Measurements from ENCODE around the gene MYBBP1A.
A peak's percentile ranks its signal among the peaks of the same experiment; 100 is the strongest.

Gene MYBBP1A

DNA sequence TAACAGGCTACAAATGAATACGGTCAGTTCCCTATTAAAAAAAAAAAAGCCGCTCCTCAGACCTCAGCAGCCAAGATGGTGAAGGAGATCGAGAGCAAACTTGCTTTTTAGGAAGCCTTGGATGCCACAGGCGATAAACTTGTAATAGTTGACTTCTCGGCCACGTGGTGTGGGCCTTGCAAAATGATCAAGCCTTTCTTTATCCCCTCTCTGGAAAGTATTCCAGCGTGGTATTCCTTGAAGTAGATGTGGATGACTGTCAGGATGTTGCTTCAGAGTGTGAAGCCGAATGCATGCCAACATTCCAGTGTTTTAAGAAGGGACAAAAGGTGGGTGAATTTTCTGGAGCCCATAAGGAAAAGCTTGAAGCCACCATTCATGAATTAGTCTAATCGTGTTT, 16.9 kb upstream of the MYBBP1A start:
- DNase-seq (ENCODE audit: low spot score), result no peak

GRCh38 chr17:4569591-4569990, 14.4 kb upstream of the MYBBP1A start:
- DNase-seq (ENCODE audit: low spot score), result no peak

DNA sequence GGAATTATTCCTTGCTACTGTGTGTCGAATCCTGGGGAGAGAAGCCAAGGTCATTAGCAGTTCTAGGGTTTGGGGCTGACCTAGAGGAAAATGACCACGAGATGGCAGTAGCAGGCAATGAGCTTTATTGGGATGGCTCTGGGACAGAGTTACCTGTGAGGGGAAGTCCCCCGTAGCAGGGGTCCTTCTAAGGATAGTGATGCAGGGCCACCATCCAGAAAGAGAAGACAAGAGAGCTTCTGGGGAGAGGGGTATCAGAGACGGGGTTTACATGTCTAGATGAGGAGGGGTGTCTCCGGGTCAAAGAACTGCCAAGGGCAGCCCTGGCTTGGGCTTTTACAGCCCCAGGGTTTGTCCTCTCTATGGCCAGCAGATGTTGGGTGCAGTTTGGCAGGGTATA, 11.6 kb upstream of the MYBBP1A start:
- DNase-seq (ENCODE audit: low spot score), result peak; percentile 68

DNA sequence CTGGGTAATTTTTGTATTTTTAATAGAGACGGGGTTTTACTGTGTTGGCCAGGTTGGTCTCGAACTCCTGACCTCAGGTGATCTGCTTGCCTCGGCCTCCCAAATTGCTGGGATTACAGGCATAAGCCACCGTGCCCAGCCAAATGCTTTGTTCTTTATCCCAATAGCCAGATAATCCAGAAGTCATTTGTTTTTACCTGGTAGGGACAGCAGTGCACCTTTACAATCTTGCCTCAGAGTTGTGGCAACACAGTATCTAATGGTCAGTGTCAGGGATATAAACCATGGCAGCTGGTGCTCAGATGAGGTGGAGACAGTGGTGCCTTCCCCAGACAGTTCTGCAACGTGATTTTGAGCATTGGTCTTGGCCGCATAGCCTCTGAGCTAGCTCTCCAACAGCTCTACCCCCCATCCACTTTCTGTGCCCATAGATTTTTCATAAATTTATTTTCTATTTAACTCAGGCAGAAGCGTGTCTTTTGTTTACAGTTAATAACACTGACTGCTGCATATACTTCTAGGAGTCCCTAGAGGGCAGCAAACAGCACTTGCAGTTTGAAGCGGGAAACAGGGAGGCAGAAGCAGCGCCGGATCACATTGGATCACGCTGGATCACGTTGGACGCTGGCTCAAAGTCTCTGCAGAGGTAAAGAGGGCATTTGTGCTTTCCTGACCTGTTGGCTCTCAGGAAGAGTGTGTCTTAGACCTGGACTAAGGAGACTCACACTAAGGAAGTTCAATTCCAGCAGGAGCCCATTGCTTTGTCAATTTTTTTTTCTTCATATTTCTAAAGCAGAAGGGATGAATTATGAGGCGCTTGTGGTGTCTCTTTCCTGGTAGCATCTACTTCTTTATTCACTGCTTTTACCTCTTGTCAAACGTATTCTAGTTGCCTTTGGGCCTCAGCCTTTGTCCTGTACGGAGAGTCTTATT, 10.3 kb upstream of the MYBBP1A start:
- DNase-seq (ENCODE audit: low spot score), result peak; percentile 67

GRCh38 chr17:4562015-4562969, 7.1 kb upstream of the MYBBP1A start:
- DNase-seq (ENCODE audit: low spot score), result no peak

- DNase-seq (ENCODE audit: low spot score), result no peak
Measured at GRCh38 chr17:4560837-4561256, 5.7 kb upstream of the MYBBP1A start.

DNA sequence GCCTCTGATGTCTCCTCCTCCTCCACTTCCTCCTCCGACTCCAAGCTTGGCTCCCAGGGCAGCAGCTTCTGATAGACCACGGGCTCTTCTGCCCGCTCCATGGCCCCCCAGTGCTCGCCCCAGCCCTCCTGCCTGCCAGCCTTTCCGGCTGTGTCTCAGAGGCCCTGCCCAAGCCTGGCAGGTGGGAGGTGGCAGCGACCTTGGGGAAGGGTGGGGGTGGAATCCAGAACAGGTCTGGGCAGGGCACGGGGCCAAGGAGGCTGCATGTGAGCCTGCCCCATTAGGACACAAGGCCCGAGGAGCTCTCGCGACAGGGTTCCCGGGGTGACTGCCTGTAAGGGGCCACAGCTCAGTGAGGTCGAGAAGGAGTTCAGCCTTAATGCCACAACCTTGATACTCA, 5.2 kb upstream of the MYBBP1A start, which contains the start of gene GGT6:
Gene GGT6, minus strand, starts transcription at position 157 of the 400 bp plus-strand sequence. Its CDS starts 56 bp downstream, at position 101.
- no peak for DNase-seq (ENCODE audit: low spot score)

- DNase-seq (ENCODE audit: low spot score), result no peak
Measured at GRCh38 chr17:4559966-4560365, 4.8 kb upstream of the MYBBP1A start.

GRCh38 chr17:4559139-4559791, 4.1 kb upstream of the MYBBP1A start:
- no peak for DNase-seq (ENCODE audit: low spot score)

DNA sequence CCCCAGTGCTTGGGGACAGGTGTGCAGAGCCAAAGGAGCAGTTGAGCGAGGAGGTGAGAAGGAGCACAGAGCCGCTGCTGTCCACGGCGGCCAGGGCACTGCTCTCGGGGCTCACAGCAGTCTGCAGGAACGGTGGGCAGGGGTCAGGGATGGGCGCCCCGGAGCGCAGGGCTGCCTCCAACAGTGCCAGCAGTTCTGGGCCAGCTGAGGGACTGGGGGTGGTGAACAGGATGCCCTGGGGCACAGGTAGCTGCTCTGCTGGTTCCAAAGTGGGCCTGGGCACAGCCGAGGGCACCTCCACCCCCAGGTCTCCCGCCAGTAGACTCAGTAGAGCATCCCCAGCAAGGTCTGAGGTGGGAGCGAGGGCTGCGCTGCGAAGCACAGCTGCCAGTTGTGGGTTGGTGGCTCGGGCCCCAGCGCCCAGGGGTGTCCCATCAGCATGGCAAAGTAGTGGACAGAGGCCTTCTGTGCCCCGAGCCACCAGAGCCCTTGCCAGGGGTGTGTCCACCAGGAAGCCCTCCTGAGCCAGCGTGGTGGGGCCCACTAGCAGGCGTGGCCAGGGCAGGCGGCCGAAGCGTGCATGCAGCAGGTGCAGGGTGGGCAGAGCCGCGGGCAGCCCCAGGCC, 3.3 kb upstream of the MYBBP1A start:
- DNase-seq (ENCODE audit: low spot score), result no peak

- peak; percentile 60 for DNase-seq (ENCODE audit: low spot score)
Measured at GRCh38 chr17:4557626-4558346, 2.6 kb upstream of the MYBBP1A start.

DNA sequence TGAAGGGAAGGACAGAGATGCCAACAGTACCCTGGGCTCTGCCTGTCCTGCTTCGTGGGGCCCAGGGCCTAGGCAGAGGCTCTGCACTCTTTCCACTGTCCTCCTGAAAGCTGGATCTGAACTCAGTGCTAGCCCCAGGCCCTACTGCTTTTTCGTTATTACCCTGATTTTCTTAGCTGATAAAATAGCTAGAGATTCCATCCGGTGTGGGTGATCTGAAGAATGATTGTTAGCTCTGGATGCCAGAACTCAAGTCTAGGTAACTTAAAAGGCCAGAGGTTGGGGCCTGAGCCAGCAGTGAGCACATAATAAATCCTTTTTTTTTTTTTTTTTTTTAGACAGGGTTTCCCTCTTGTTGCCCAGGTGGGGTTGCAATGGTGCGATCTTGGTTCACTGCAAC, 1.8 kb upstream of the MYBBP1A start:
- no peak for DNase-seq (ENCODE audit: low spot score)

GRCh38 chr17:4555873-4556759, 932 bp upstream of the MYBBP1A start:
- no peak for DNase-seq (ENCODE audit: low spot score)

DNA sequence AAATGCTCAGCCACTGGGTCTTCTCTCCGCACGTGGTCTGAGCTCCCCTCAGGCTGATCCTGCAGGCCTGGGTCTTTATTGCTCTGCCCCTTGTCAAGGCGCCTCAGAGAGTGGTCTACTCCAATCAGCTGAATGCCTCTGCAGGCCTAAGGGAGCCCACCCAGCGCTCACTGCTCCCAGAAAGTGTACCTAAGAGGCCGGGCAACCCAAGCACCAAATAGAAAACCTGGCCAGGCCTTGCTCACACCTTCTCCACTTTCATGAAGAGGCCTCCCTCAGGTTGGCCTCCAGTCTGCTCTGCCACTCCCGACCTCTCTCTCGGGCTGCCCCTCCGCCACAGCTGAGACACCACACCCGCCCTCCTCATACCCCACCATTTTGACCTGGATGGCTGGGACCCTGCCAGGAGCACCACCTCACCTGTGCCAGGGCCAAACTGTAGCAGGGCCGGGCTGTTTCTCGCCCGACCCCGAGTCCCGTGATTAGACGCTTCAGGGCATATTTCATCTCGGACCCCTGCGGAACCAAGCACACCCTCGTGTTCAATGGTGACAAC, 665 bp downstream of the MYBBP1A start:
- peak; percentile 64 for DNase-seq (ENCODE audit: low spot score)

- DNase-seq (ENCODE audit: low spot score), result no peak
Measured at GRCh38 chr17:4553669-4554068, 1.5 kb downstream of the MYBBP1A start.

GRCh38 chr17:4551796-4552525, 3.2 kb downstream of the MYBBP1A start:
- no peak for DNase-seq (ENCODE audit: low spot score)

DNA sequence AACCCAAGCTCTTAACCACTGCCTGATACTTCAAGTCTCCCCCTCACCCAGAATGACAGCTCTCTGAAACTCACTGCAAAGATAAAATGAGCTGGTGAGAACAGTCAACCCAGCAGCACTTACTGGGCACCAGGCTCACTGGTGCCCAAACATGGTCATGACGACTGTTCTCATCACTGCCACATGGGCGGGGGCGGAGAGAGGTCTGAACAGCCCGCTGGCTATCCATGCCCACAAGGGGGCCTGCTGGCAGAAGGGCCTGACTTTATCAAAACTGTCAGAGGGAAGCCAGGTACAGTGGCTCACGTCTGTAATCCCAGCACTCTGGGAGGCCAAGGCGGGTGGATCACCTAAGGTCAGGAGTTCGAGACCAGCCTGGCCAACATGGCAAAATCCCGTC, 4.0 kb downstream of the MYBBP1A start:
- DNase-seq (ENCODE audit: low spot score), result no peak

DNA sequence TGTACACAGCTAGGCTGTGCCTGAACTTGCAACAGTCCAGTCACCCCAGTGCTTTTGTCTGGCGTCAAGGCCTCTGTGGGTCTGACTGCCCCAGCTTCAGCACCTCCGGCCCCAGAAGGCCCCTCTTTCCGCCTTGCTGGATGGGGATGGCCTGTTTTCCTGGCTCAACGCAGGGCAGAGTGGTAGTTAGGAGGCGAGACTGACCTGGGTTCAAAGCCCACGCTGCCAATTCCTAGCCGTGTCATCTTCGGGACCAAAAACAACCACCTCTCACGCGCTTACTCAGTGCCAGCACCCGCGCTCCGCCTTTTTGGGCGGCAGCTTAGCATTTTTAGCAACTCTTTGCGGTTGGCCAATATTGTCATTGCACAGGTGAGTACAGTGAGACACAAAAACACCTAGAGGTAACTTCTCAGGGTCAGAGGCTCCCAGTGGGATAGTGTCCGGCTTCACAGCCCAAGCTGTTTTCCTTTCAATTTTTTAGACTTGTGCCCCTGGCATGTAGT, 4.6 kb downstream of the MYBBP1A start:
- no peak for DNase-seq (ENCODE audit: low spot score)
